PC-3 (cell line): ENCODE measurements around the gene SAA4.

Source experiments
- CTCF ChIP-seq: fragments of 300-600 bp; sonication (generic); conservative IDR thresholded peaks from 2 replicates; pipeline ENCODE4 v1.5.1; 2017; ENCODE audit warnings: antibody characterized with exemption, low read depth, mild to moderate bottlenecking, low read length
- EZH2 ChIP-seq: fragments of 300-600 bp; sonication (generic); IDR thresholded peaks from one replicate; pipeline ENCODE4 v1.6.1; 2017; ENCODE audit warnings: antibody characterized with exemption, mild to moderate bottlenecking, low read length; ENCODE audit not compliant: unreplicated experiment

- TF ChIP-seq CTCF (no peak), EZH2 (no peak)
These were observed 22.7 kb upstream of the SAA4 start for GRCh38 chr11:18259259-18259658.
